ENCODE measurements around the gene ARID1B.

ARID1B gene

DNA sequence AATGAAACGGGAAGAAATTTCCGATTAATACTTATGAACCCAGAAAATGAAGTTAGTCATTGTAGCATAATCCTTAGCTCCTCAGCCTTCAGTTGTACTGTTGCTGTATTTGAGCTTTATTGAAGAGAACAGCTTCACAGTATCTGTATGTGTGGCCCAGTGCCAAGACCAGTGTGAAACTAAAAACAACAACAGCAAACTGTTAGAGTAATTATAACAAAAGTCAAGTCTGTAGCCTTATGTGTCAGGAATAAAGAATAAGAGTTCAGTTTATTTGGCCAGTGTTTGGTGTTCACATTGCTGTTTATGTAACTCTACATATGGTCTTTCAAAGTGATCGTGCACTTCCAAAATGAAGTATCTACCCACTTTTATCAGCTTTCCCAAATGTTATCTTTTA, 70.9 kb downstream of the ARID1B start:
- Histone ChIP-seq H3K9ac (ENCODE audit: low read length) (no peak overlapping the region), H3K36me3 (ENCODE audit: low read length) (no peaks in the 10 kb centered on the region), H3K4me2 (ENCODE audit: low read depth, low read length, poor library complexity, severe bottlenecking) (no peak overlapping the region), H4K20me1 (ENCODE audit: low read depth, low read length) (peaks cover 42% of the 10 kb centered on the region), H3K79me2 (ENCODE audit: insufficient read depth, low read length) (peaks cover 55% of the 10 kb centered on the region), H3K27ac (ENCODE audit: low read depth, low read length) (no peak overlapping the region), H3K27me3 (ENCODE audit: low read length) (no peaks in the 10 kb centered on the region), H3K9me2 (replicated peaks; ENCODE audit: insufficient read depth, low read length) (no peaks in the 10 kb centered on the region), H3K9me3 (ENCODE audit: insufficient read depth, low read length) (no peaks in the 10 kb centered on the region), H3K4me3 (ENCODE audit: insufficient read depth, low read length, poor library complexity, severe bottlenecking) (no peak overlapping the region), H2AFZ (ENCODE audit: low read depth, low read length, severe bottlenecking) (no peak overlapping the region), H3F3A (ENCODE audit: insufficient read depth) (peaks cover 26% of the 10 kb centered on the region)
- TF ChIP-seq, protein P1, sequence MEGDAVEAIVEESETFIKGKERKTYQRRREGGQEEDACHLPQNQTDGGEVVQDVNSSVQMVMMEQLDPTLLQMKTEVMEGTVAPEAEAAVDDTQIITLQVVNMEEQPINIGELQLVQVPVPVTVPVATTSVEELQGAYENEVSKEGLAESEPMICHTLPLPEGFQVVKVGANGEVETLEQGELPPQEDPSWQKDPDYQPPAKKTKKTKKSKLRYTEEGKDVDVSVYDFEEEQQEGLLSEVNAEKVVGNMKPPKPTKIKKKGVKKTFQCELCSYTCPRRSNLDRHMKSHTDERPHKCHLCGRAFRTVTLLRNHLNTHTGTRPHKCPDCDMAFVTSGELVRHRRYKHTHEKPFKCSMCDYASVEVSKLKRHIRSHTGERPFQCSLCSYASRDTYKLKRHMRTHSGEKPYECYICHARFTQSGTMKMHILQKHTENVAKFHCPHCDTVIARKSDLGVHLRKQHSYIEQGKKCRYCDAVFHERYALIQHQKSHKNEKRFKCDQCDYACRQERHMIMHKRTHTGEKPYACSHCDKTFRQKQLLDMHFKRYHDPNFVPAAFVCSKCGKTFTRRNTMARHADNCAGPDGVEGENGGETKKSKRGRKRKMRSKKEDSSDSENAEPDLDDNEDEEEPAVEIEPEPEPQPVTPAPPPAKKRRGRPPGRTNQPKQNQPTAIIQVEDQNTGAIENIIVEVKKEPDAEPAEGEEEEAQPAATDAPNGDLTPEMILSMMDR (IDR thresholded peaks at IDR 0.05; ENCODE audit: insufficient read depth, low read length, poor library complexity, severe bottlenecking) = no peak
- no peak for TF ChIP-seq EZH2phosphoT487 (conservative IDR thresholded peaks at IDR 0.05; ENCODE audit: low read length)

DNA sequence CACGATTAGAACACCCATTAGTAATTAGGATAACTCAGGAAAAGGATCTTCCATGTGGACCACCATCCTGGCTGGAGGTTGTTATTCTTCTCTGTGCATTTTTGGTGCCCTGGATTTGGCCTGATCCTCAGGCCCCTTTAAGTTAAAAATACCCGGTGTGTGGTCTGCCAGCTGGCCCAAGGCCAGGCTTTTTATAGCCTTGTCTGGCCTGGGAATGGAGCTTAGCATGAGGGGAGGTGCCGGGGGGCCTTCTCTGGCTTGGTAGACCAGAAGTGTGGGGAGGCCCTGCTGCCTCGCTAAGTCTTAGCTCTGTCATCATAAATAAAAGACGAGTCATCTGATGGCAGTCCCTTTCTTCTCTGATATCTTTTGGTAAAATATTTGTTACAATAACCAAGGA, 71.4 kb downstream of the ARID1B start:
- Histone ChIP-seq H3K27me3 (ENCODE audit: low read length) (no peaks in the 10 kb centered on the region), H3K4me3 (ENCODE audit: insufficient read depth, low read length, poor library complexity, severe bottlenecking) (no peak overlapping the region), H3K79me2 (ENCODE audit: insufficient read depth, low read length) (peaks cover 59% of the 10 kb centered on the region), H2AFZ (ENCODE audit: low read depth, low read length, severe bottlenecking) (no peak overlapping the region), H3K9me2 (replicated peaks; ENCODE audit: insufficient read depth, low read length) (no peaks in the 10 kb centered on the region), H3K9me3 (ENCODE audit: insufficient read depth, low read length) (no peaks in the 10 kb centered on the region), H3K4me2 (ENCODE audit: low read depth, low read length, poor library complexity, severe bottlenecking) (no peak overlapping the region), H3K9ac (ENCODE audit: low read length) (no peak overlapping the region), H3K27ac (ENCODE audit: low read depth, low read length) (no peak overlapping the region), H3F3A (ENCODE audit: insufficient read depth) (peaks cover 26% of the 10 kb centered on the region), H3K36me3 (ENCODE audit: low read length) (no peaks in the 10 kb centered on the region), H4K20me1 (ENCODE audit: low read depth, low read length) (peaks cover 42% of the 10 kb centered on the region)
- TF ChIP-seq, protein P1 (IDR thresholded peaks at IDR 0.05; ENCODE audit: insufficient read depth, low read length, poor library complexity, severe bottlenecking) = no peak
- TF ChIP-seq EZH2phosphoT487 (conservative IDR thresholded peaks at IDR 0.05; ENCODE audit: low read length) = no peak

DNA sequence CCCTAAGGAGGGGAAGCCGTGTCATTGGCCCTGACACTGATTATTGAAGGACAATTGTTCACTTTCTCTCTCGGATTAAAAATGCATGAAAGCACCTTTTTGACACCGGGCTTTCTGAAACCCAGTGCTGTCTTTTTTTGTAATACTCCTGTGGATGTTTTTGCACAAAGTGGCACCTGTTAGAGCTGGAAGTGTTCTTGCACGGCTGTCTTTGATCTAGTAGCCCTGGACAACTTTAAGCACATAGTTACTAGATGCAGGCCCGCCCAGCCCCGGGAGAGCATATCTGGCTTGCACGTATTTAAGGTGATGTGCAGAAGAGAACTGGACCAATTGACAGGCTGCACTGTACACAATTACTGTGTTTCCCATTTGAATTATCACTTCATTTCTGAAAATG, 72.6 kb downstream of the ARID1B start:
- H2AFZ ChIP-seq (ENCODE audit: low read depth, low read length, severe bottlenecking) = no peak overlapping the region

More for the DNA sequence above, 72.6 kb downstream of the ARID1B start:
- Histone ChIP-seq H3K9me3 (ENCODE audit: insufficient read depth, low read length) (no peaks in the 10 kb centered on the region), H3K9me2 (replicated peaks; ENCODE audit: insufficient read depth, low read length) (no peaks in the 10 kb centered on the region), H3K36me3 (ENCODE audit: low read length) (no peaks in the 10 kb centered on the region), H3K9ac (ENCODE audit: low read length) (no peak overlapping the region), H4K20me1 (ENCODE audit: low read depth, low read length) (peaks cover 42% of the 10 kb centered on the region), H3K4me2 (ENCODE audit: low read depth, low read length, poor library complexity, severe bottlenecking) (no peak overlapping the region), H3F3A (ENCODE audit: insufficient read depth) (peaks cover 26% of the 10 kb centered on the region), H3K4me3 (ENCODE audit: insufficient read depth, low read length, poor library complexity, severe bottlenecking) (no peak overlapping the region), H3K79me2 (ENCODE audit: insufficient read depth, low read length) (peaks cover 66% of the 10 kb centered on the region), H3K27me3 (ENCODE audit: low read length) (no peaks in the 10 kb centered on the region), H3K27ac (ENCODE audit: low read depth, low read length) (no peak overlapping the region)
- no peak for TF ChIP-seq EZH2phosphoT487 (conservative IDR thresholded peaks at IDR 0.05; ENCODE audit: low read length)
- TF ChIP-seq, protein P1 (IDR thresholded peaks at IDR 0.05; ENCODE audit: insufficient read depth, low read length, poor library complexity, severe bottlenecking) = no peak
